ENCODE data around the gene BCL11A.

Gene BCL11A

DNA sequence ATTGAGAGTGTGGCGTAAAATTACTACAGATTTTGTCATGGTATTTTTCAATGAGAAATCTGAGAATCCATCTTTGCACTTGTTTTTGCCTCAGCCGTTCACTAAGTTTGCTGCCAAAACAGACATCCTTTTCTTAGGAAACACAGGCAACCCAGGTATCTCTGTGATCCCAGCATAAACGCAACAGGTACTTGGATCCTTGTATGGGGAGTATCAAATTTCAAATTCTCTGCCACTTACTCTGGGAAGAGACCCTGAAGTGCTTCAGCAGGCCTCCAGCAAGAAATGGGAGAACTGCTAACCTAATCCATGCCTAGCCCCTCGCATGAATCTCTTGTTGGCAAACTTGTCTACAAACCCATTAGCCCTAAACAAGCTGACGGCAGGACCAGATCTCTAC, 83.1 kb downstream of the BCL11A start:
- H3K27ac Mint-ChIP-seq, result no peak overlapping the region
- DNase-seq (ENCODE audit: low spot score in 2 of 2) (no peak), ATAC-seq (no peak)
- H3K36me3 Mint-ChIP-seq, result peaks cover 7% of the 10 kb centered on the region
- peaks cover 3% of the 10 kb centered on the region for H3K9me3 Mint-ChIP-seq
- H3K4me3 Mint-ChIP-seq, result no peak overlapping the region
- no peaks in the 10 kb centered on the region for H3K4me1 Mint-ChIP-seq

DNA sequence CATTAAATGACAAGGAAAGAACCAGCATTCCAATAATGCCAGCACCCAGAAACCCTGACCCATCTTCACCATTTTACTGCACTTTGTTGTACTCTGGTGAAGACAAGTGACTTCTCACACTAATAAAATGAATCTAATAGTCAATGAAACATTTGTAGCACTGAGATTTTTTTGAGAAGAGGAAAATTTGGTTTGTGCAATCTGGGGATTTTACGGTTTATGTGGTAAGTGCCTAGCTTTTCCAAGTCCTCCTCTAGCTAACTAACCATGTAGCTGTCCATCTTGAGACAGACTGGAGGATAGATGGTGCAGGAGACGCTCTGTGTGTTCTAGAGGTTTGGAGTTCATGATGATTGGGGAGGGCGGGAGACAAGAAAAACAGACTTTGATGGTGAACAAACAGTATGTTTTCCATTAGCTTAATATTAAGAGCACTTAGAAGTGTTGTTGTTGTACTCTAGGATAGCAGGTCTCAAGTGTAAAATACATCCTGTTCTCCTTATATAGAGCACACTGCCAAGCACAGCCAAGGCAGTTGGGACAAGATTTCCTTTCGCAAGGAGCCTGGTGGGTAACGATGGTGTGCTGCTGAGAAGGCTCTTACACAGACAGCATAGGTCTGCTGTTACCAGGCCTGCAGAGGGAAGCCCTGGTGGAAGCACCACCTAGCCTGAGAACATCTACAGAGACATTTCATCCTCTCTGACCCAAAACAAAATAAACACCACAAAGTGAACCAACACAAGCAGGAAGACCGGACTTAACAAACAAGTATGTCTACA, 83.7 kb downstream of the BCL11A start:
- Mint-ChIP-seq H3K4me1 (no peaks in the 10 kb centered on the region), H3K36me3 (peaks cover 7% of the 10 kb centered on the region), H3K27ac (no peak overlapping the region)

DNA sequence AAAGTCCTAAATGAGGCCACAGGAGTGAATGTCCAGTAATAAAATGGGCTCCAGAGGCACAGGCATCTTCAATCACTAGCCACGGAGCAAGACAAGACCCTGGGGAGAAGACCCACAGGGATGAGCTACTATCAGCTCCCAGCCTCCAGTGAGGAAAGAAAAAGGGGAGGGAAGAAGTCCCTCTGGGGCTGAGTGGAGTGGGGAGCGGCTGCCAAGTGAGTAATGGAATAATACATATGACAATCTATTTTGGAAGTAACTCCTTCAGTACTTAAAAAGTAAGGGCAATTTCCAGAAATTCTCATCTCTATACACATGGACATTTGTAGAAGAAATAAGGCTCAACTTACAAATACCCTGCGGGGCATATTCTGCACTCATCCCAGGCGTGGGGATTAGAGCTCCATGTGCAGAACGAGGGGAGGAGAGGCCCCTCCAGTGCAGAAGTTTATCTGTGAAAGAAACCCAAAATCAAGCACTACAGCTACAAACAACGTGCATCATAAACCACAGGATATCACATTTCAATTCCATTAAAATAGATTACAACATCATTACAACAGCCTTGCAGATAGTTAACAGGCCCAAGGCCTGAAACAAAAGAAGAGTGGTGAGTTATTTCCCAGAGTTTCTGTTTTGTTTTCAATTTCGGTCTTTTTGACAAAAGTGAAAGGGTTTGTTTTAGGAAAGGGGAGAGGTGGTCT, 84.9 kb downstream of the BCL11A start:
- ATAC-seq, result no peak
- Mint-ChIP-seq H3K36me3 (peaks cover 7% of the 10 kb centered on the region), H3K4me1 (no peaks in the 10 kb centered on the region), H3K4me3 (no peak overlapping the region), H3K9me3 (peaks cover 3% of the 10 kb centered on the region), H3K27ac (no peak overlapping the region)
- no peak for DNase-seq (ENCODE audit: low spot score in 2 of 2)

More for the DNA sequence above, 83.7 kb downstream of the BCL11A start:
- no peak for ATAC-seq
- DNase-seq (ENCODE audit: low spot score in 2 of 2), result no peak
- H3K4me3 Mint-ChIP-seq, result no peak overlapping the region
- peaks cover 3% of the 10 kb centered on the region for H3K9me3 Mint-ChIP-seq

DNA sequence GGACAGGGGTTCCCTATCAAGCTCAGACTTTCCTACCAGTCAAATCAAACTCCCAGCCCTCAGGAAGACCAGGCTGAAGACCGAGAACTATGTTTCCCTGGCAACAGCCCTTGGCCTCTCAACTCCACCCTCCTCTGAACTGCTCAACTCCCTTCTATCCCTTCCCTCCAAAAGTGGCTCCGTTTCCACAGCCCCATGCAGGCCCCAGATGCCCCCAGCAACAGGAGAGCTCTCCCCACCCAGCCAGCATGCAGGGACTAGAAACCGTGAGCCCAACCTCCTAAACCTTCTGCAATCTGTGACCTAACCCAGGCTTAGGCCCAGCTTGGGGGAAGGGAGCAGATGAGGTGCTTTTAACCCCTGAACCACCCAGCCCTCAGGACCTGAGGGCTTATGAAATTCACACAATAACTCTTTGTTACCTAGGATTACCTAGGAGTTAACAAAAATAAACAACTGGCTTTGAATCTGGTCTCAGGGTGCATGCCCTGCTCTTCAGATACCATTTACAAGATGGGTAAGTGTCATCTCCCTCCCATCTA, 87.2 kb downstream of the BCL11A start:
- DNase-seq (ENCODE audit: low spot score in 2 of 2), result no peak
- Mint-ChIP-seq H3K36me3 (peaks cover 7% of the 10 kb centered on the region), H3K9me3 (peaks cover 3% of the 10 kb centered on the region), H3K4me3 (no peak overlapping the region), H3K4me1 (no peaks in the 10 kb centered on the region), H3K27ac (no peak overlapping the region)
- no peak for ATAC-seq

DNA sequence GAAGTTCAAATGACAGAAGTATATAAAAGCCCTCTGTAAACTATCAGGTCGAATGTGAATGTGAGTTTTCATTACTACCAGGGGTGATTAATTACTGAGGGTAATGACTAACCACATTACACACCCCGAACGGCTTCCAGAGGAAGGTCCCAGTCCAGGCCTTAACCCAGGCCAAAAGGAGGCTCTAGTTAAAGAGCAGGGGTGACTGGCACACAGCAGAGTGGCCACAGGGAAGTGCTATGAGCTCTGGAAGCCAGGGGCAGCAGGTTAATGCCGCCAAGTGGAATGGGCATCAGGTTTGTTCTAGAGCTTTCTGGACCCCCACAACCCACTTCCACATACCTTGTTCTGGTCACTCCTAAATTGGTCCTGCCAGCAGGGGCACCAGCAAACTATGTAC, 87.7 kb downstream of the BCL11A start:
- Mint-ChIP-seq H3K36me3 (peaks cover 7% of the 10 kb centered on the region), H3K4me3 (no peak overlapping the region), H3K27ac (no peak overlapping the region), H3K4me1 (no peaks in the 10 kb centered on the region), H3K9me3 (peaks cover 3% of the 10 kb centered on the region)
- DNase-seq (ENCODE audit: low spot score in 2 of 2) (no peak), ATAC-seq (no peak)

DNA sequence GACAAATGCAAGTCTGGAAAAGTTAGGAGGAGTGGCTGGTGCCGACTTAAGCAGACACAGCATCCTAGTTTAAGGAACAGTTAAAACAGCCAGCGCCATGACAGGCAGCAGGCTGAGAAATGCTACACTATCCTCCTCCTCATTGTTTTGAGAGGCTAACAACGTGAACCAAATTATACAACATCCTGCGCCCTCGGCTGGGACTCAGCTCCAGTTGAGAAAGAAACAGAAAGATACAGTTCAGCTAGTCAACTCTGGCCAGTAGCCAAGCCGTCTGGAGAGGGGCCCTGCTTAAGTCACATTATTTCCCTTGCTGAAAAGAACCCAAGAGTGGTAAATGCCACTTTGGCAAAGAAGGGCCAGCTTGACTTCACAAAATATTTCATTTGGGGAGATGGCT, 90.2 kb downstream of the BCL11A start:
- ATAC-seq (no peak), DNase-seq (ENCODE audit: low spot score in 2 of 2) (no peak)
- Mint-ChIP-seq H3K27ac (no peak overlapping the region), H3K4me3 (no peak overlapping the region), H3K36me3 (peaks cover 5% of the 10 kb centered on the region), H3K9me3 (peaks cover 3% of the 10 kb centered on the region), H3K4me1 (no peaks in the 10 kb centered on the region)

DNA sequence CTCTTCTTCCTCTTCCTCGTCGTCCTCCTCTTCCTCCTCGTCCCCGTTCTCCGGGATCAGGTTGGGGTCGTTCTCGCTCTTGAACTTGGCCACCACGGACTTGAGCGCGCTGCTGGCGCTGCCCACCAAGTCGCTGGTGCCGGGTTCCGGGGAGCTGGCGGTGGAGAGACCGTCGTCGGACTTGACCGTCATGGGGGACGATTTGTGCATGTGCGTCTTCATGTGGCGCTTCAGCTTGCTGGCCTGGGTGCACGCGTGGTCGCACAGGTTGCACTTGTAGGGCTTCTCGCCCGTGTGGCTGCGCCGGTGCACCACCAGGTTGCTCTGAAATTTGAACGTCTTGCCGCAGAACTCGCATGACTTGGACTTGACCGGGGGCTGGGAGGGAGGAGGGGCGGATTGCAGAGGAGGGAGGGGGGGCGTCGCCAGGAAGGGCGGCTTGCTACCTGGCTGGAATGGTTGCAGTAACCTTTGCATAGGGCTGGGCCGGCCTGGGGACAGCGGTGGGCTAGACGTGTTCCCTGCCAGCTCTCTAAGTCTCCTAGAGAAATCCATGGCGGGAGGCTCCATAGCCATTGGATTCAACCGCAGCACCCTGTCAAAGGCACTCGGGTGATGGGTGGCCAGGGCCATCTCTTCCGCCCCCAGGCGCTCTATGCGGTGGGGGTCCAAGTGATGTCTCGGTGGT, 91.9 kb downstream of the BCL11A start:
- Mint-ChIP-seq H3K4me1 (no peaks in the 10 kb centered on the region), H3K9me3 (peaks cover under 1% of the 10 kb centered on the region), H3K4me3 (no peak overlapping the region), H3K36me3 (no peaks in the 10 kb centered on the region), H3K27ac (peak overlapping the region; percentile 57)
- DNase-seq (ENCODE audit: low spot score in 2 of 2) (no peak), ATAC-seq (no peak)

DNA sequence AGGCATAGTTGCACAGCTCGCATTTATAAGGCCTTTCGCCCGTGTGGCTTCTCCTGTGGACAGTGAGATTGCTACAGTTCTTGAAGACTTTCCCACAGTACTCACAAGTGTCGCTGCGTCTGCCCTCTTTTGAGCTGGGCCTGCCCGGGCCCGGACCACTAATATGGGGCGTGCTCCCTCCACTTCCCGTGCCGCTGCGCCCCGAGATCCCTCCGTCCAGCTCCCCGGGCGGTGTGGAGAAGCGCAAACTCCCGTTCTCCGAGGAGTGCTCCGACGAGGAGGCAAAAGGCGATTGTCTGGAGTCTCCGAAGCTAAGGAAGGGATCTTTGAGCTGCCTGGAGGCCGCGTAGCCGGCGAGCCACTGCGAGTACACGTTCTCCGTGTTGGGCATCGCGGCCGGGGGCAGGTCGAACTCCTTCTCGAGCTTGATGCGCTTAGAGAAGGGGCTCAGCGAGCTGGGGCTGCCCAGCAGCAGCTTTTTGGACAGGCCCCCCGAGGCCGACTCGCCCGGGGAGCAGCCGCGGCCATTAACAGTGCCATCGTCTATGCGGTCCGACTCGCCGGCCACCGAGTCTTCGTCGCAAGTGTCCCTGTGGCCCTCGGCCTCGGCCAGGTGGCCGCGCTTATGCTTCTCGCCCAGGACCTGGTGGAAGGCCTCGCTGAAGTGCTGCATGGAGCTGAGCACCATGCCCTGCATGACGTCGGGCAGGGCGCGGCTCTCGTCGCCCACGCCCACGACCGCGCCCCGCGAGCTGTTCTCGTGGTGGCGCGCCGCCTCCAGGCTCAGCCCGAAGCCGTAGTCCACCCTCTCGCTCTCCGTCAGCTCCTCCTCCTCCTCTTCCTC, 92.7 kb downstream of the BCL11A start:
- no peak for ATAC-seq
- Mint-ChIP-seq H3K4me3 (no peak overlapping the region), H3K4me1 (no peaks in the 10 kb centered on the region), H3K9me3 (no peaks in the 10 kb centered on the region), H3K27ac (peak overlapping the region; percentile 57), H3K36me3 (no peaks in the 10 kb centered on the region)
- no peak for DNase-seq (ENCODE audit: low spot score in 2 of 2)

DNA sequence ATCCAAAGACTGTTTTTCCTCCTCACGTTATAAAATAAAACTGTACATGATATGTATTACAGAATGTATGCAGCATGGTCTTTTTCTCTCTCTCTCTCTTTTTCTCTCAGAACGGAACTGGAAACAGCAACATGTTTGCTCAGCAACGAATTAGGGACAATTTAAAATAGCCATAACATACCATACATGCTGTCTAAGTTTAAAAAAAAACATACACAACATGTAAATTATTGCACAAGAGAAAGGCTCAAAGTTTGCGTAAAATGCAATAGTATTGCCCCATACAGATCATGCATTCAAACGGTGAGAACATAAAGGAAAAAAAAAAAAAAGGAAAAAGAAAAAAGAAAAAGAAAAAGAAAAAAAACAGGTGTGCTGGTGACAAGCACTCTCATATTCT, 93.6 kb downstream of the BCL11A start:
- Mint-ChIP-seq H3K4me3 (no peak overlapping the region), H3K9me3 (no peaks in the 10 kb centered on the region), H3K27ac (no peak overlapping the region), H3K36me3 (no peaks in the 10 kb centered on the region), H3K4me1 (no peaks in the 10 kb centered on the region)
- ATAC-seq (no peak), DNase-seq (ENCODE audit: low spot score in 2 of 2) (no peak)

DNA sequence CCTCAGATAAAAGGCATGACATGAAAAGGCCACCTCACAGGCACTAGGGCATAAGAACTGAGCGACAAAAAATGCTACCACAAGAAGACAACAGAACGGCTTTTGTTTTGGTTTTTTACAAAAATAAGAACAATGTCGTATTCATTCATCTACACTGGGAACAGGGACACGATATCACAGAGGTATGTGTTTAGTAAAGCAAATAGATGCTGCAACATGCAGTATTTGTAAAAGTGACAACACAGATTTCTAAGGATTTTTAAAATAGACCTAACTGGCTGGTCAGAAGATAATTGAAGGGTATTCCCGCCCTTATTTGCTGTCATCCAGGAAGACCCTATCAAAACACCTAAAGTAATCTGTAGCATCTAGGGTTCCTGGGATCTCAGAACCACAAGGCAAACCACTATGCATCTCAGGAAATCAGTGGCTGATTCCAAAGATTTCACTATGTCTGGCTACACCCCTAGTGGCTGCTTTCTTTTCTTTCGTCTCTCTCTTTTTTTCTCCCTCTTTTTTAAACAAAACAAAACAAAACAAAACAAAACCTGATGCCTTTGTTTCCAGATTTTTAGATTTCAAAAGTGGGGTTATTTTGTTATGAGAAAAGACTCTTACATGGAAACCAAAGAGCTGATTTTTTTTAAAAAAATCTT, 97.2 kb downstream of the BCL11A start:
- ATAC-seq (no peak), DNase-seq (ENCODE audit: low spot score in 2 of 2) (no peak)
- Mint-ChIP-seq H3K36me3 (no peaks in the 10 kb centered on the region), H3K9me3 (no peaks in the 10 kb centered on the region), H3K4me1 (no peaks in the 10 kb centered on the region), H3K4me3 (no peak overlapping the region), H3K27ac (no peak overlapping the region)

DNA sequence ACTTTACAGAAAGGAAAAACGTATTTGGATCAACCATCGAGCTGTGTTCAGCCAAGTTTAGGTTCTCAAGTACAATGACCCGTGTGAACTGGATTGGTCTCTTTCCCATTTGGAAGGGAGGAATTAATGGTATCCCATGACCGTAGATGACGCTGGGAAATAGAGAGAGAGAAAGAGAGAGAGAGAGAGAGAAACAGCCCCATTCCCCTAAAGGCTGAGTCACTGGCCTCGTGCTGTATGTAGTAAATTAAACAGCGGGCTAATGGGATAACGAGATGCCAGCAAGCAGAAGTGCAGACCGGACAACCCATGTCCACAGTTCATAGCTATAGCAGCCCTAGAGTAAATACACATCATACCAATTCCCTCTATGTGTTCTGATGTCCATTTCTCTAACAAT, 99.6 kb downstream of the BCL11A start:
- H3K4me3 Mint-ChIP-seq, result no peak overlapping the region
- no peaks in the 10 kb centered on the region for H3K4me1 Mint-ChIP-seq
- ATAC-seq, result no peak
- no peak for DNase-seq (ENCODE audit: low spot score in 2 of 2)
- no peak overlapping the region for H3K27ac Mint-ChIP-seq
- no peaks in the 10 kb centered on the region for H3K9me3 Mint-ChIP-seq
- H3K36me3 Mint-ChIP-seq, result no peaks in the 10 kb centered on the region

DNA sequence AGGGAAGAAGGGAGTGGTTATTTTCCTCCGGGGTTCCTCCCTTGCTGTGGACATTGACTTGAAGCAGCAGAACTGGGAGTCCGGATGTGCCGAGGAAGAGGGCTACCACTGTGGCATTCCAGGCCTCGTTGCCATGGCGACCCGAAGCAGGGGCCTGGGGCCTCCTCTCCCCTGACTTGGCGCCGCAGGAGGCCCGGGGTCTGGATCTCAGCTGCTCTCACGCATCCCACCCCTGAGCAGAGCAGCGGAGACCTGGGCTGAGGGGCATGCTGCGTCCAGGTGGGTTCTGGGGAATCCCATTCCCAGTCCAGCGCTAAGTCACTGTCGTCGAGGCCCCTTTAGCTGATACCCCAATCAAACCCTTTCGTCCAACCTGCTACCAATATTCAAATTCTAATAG, 100.2 kb downstream of the BCL11A start:
- H3K36me3 Mint-ChIP-seq, result no peaks in the 10 kb centered on the region
- DNase-seq (ENCODE audit: low spot score in 2 of 2), result no peak
- H3K9me3 Mint-ChIP-seq, result no peaks in the 10 kb centered on the region
- no peaks in the 10 kb centered on the region for H3K4me1 Mint-ChIP-seq
- no peak overlapping the region for H3K27ac Mint-ChIP-seq
- no peak overlapping the region for H3K4me3 Mint-ChIP-seq
- ATAC-seq, result no peak

DNA sequence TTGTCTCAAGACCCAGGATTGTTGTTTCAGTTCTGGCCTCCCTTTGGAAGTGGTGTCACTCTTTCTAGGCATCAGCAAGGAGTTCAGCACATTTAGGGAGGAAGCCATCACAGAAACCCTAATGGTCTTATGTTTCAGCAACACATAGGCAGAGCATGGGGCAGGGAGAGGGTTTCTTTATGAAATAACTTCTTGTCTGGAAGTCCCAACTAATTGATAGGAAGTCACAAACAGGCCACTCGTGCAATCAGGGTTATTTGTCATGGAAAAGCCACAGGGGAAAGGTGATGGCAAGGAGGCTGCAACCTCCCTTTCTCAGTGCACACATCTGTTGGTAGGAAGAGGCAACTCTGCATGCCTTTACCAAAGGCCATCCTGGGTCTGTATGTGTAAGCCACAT, 103.0 kb downstream of the BCL11A start:
- ATAC-seq (peak; percentile 31), DNase-seq (ENCODE audit: low spot score in 2 of 2) (no peak)
- H3K9me3 Mint-ChIP-seq, result no peaks in the 10 kb centered on the region
- H3K36me3 Mint-ChIP-seq, result no peaks in the 10 kb centered on the region
- H3K27ac Mint-ChIP-seq, result no peak overlapping the region
- H3K4me3 Mint-ChIP-seq, result no peak overlapping the region
- H3K4me1 Mint-ChIP-seq, result no peaks in the 10 kb centered on the region

DNA sequence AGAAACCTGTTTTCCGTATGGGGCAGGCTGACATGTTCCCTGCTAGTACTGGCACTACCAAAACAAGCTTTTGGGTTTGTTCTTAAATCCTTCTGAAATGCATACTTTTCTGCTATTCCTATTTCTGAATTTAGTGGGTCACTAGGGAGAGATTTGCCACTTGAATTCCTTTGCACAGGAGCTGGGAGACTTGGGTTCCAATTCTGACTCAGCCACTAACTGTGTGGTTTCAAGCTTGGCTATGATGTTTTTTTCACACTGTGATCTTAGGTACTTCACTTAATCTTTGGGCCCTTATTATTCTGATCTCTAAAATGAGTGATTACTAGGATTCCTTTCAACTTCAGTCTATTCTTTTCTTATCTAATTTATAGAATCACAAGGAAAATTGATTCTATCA, 105.5 kb downstream of the BCL11A start:
- ATAC-seq (no peak), DNase-seq (ENCODE audit: low spot score in 2 of 2) (no peak)
- no peaks in the 10 kb centered on the region for H3K36me3 Mint-ChIP-seq
- no peaks in the 10 kb centered on the region for H3K9me3 Mint-ChIP-seq
- H3K4me1 Mint-ChIP-seq, result no peaks in the 10 kb centered on the region
- H3K27ac Mint-ChIP-seq, result no peak overlapping the region
- H3K4me3 Mint-ChIP-seq, result no peak overlapping the region
